PFSK-1 (cell line): ENCODE results near the gene APOL4.

Source experiments
- POLR2AphosphoS5 ChIP-seq: IDR thresholded peaks from 2 replicates; pipeline ENCODE4 v1.6.1; 2012; ENCODE audit warnings: low read depth, mild to moderate bottlenecking, control low read depth, low read length, moderate library complexity
- SIN3A ChIP-seq: IDR thresholded peaks from 2 replicates; pipeline ENCODE4 v1.6.1; 2012; ENCODE audit warnings: mild to moderate bottlenecking, low read length, moderate library complexity, borderline replicate concordance; ENCODE audit not compliant: insufficient read depth
- TAF1 ChIP-seq: IDR thresholded peaks from 2 replicates; pipeline ENCODE4 v1.6.1; 2012; ENCODE audit warnings: low read length, control low read depth, borderline replicate concordance; ENCODE audit not compliant: insufficient read depth

GRCh38 chr22:36223504-36223903 is 21.9 kb upstream of the APOL4 start:
- TF ChIP-seq TAF1 (no peak), SIN3A (no peak), POLR2AphosphoS5 (no peak)
